HepG2 (cell line): Measurements from ENCODE around the gene WASHC3. TPM values are rescaled to one million over a fixed set of nuclear protein-coding genes. Genes with fewer than 3 reads are reported as not detected.

ENCODE experiments used
- ARID5B ChIP-seq: IDR thresholded peaks from 2 replicates; pipeline ENCODE4 v1.4.0; 2020; ENCODE audit warnings: mild to moderate bottlenecking, missing genetic modification reagents
- DNMT3B ChIP-seq: conservative IDR thresholded peaks from 2 replicates; pipeline ENCODE4 v1.6.1; 2016; ENCODE audit warnings: missing biosample characterization, control low read depth
- E2F1 ChIP-seq: sonication (generic); formaldehyde crosslinking; IDR thresholded peaks from 2 replicates; pipeline ENCODE4 v1.5.0; 2020; ENCODE audit warnings: missing genetic modification reagents
- HMG20B ChIP-seq: conservative IDR thresholded peaks from 2 replicates; pipeline ENCODE4 v1.6.1; 2016; ENCODE audit warnings: missing genetic modification reagents, missing compliant biosample characterization
- HNF4G ChIP-seq, 2 experiments: sonication (generic) in 1 of 2; formaldehyde crosslinking in 1 of 2; IDR thresholded peaks; 2 replicates each; pipeline versions ENCODE4 v1.4.0 to v1.6.1; 2011 to 2020; ENCODE audit warnings: borderline replicate concordance in 2 of 2, low read depth in 2 of 2, mild to moderate bottlenecking in 2 of 2, low read length in 1 of 2, missing genetic modification reagents in 1 of 2, moderate library complexity in 1 of 2
- IKZF5 ChIP-seq: IDR thresholded peaks from 2 replicates; pipeline ENCODE4 v1.6.1; 2018; ENCODE audit warnings: missing genetic modification reagents, mild to moderate bottlenecking, missing compliant biosample characterization
- MXD4 ChIP-seq: IDR thresholded peaks from 2 replicates; pipeline ENCODE4 v1.6.1; 2016; ENCODE audit warnings: mild to moderate bottlenecking, missing biosample characterization, missing genetic modification reagents
- NONO ChIP-seq, 2 experiments: fragments of 450-650 bp in 1 of 2; sonication (generic) in 1 of 2; formaldehyde crosslinking in 1 of 2; IDR thresholded peaks in 1 of 2; conservative IDR thresholded peaks in 1 of 2; 2 replicates each; pipeline versions ENCODE4 v1.6.1 to v1.8.0; 2017 to 2022; ENCODE audit warnings: mild to moderate bottlenecking in 1 of 2, missing genetic modification reagents in 1 of 2, moderate library complexity in 1 of 2
- NR2F2 ChIP-seq: IDR thresholded peaks from 2 replicates; pipeline ENCODE4 v1.6.1; 2012; ENCODE audit warnings: low read depth, inconsistent platforms, borderline replicate concordance
- PHF8 ChIP-seq: sonication (generic); formaldehyde crosslinking; IDR thresholded peaks from 2 replicates; pipeline ENCODE4 v1.5.0; 2020; ENCODE audit warnings: missing genetic modification reagents
- SOX5 ChIP-seq: IDR thresholded peaks from 2 replicates; pipeline ENCODE4 v1.6.1; 2016; ENCODE audit warnings: borderline replicate concordance
- TBX3 ChIP-seq: fragments of 450-650 bp; IDR thresholded peaks from 2 replicates; pipeline ENCODE4 v1.6.1; 2017; ENCODE audit warnings: antibody characterized with exemption, mild to moderate bottlenecking, inconsistent platforms, borderline replicate concordance
- TRAFD1 ChIP-seq: sonication (generic); formaldehyde crosslinking; IDR thresholded peaks from 2 replicates; pipeline ENCODE4 v1.5.1; 2020; ENCODE audit warnings: missing genetic modification reagents, mild to moderate bottlenecking, borderline replicate concordance
- TSC22D2 ChIP-seq: sonication (generic); formaldehyde crosslinking; IDR thresholded peaks from 2 replicates; pipeline ENCODE4 v1.5.1; 2020; ENCODE audit warnings: missing genetic modification reagents, mild to moderate bottlenecking, borderline replicate concordance
- UBTF ChIP-seq: sonication (generic); formaldehyde crosslinking; IDR thresholded peaks from 2 replicates; pipeline ENCODE4 v1.4.0; 2020; ENCODE audit warnings: mild to moderate bottlenecking, missing genetic modification reagents
- ZNF124 ChIP-seq: sonication (generic); formaldehyde crosslinking; IDR thresholded peaks from 2 replicates; pipeline ENCODE4 v1.4.0; 2020; ENCODE audit warnings: missing genetic modification reagents
- ZNF335 ChIP-seq: sonication (generic); formaldehyde crosslinking; IDR thresholded peaks from 2 replicates; pipeline ENCODE4 v1.4.0; 2020; ENCODE audit warnings: missing genetic modification reagents
- ZNF432 ChIP-seq: sonication (generic); formaldehyde crosslinking; IDR thresholded peaks from 2 replicates; pipeline ENCODE4 v1.5.0; 2020; ENCODE audit warnings: missing genetic modification reagents, mild to moderate bottlenecking, borderline replicate concordance
- ZNF768 ChIP-seq: sonication (generic); formaldehyde crosslinking; IDR thresholded peaks from 2 replicates; pipeline ENCODE4 v1.4.0; 2020; ENCODE audit warnings: missing genetic modification reagents
- polyA plus RNA-seq, 8 experiments: library from polyadenylated mRNA; depleted of rRNA in 3 of 8; stranded (reverse) in 7 of 8; unstranded in 1 of 8; fragments of >200 nt; fragmentation: Illumina TruSeq in 4 of 8; extraction: Trizol in 4 of 8; gene quantifications; 2 replicates each; pipeline versions ENCODE4 v1.2.1 to v1.2.3, GENCODE V29; 2011 to 2016; ENCODE audit warnings: low read depth in 4 of 8, missing spikeins in 1 of 8, mixed read lengths in 1 of 8; ENCODE audit not compliant: insufficient read depth in 1 of 8
- total RNA-seq, 5 experiments: library from RNA; depleted of rRNA; stranded (reverse); fragments of >200 nt; fragmentation: Illumina TruSeq; extraction: Trizol; gene quantifications; 2 replicates each; pipeline ENCODE4 v1.2.3, GENCODE V29; 2016; ENCODE audit warnings: low read depth in 1 of 5

The WASHC3 gene
- total and polyA plus RNA-seq, 2 of the 13 experiments (the other 11 are each of a cell fraction or from before 2014, with no cell fraction given) = 32.7 to 47.3 TPM

GRCh38 chr12:102059343-102059742 is 2.4 kb downstream of the WASHC3 start (continued):
- TF ChIP-seq UBTF (CRISPR knock-in tag) = no peak
- no peak for TF ChIP-seq DNMT3B
- 0 out of 2 replicates have a peak, but pooled peaks have one; percentile 56 for TF ChIP-seq MXD4
- no peak for TF ChIP-seq E2F1 (CRISPR knock-in tag)
- TF ChIP-seq HNF4G (IDR thresholded peaks at IDR 0.05; ENCODE audit: borderline replicate concordance, low read depth, low read length) = no peak; the same call in 1 of the 2 replicates
- no peak for TF ChIP-seq HNF4G (CRISPR knock-in tag; IDR thresholded peaks at IDR 0.05; ENCODE audit: borderline replicate concordance, low read depth)
- TF ChIP-seq TRAFD1 (CRISPR knock-in tag) = no peak
- peak; percentile 96 for TF ChIP-seq TBX3
- TF ChIP-seq NR2F2 = peak; percentile 98
- TF ChIP-seq ZNF768 (CRISPR knock-in tag) = no peak
- TF ChIP-seq TSC22D2 = no peak
- TF ChIP-seq PHF8 (CRISPR knock-in tag) = no peak
- TF ChIP-seq ZNF432 (CRISPR knock-in tag) = no peak
- TF ChIP-seq SOX5 (CRISPR knock-in tag) = peak; percentile 99
- TF ChIP-seq HMG20B = peak; percentile 68
- TF ChIP-seq NONO (IDR thresholded peaks at IDR 0.05) = no peak
- TF ChIP-seq NONO (CRISPR knock-in tag; conservative IDR thresholded peaks at IDR 0.05) = no peak
- no peak for TF ChIP-seq ZNF335 (CRISPR knock-in tag)
- TF ChIP-seq ZNF124 = no peak
- TF ChIP-seq ARID5B (CRISPR knock-in tag) = peak; percentile 93
- TF ChIP-seq IKZF5 (CRISPR knock-in tag) = peak; percentile 70; the same call in 1 of the 2 replicates
